Spleen (tissue), 11 donors: Measurements from ENCODE around the gene GDF15. TPM values are rescaled to one million over a fixed set of nuclear protein-coding genes. Genes with fewer than 3 reads are reported as not detected.
A peak's percentile ranks its signal among the peaks of the same experiment; 100 is the strongest.

ENCODE experiments used
- DNase-seq: peaks from one replicate; pipeline ENCODE4 v3.0.0-alpha.2; 2020
- H3K27ac ChIP-seq, 8 donors: fragments of 200-600 bp; sonication (generic) in 7 of 8; 1 replicate in 4 of 8; 2 replicates in 4 of 8; pipeline versions ENCODE4 v1.5.0 to v1.8.0; 2016 to 2021; ENCODE audit warnings: inconsistent platforms in 4 of 8, mild to moderate bottlenecking in 4 of 8, moderate library complexity in 1 of 8
- H3K27me3 ChIP-seq, 7 donors: fragments of 200-600 bp; sonication (generic) in 6 of 7; replicated peaks in 1 of 7; 1 replicate in 4 of 7; 2 replicates in 3 of 7; pipeline versions ENCODE4 v1.5.0 to v1.8.0; 2016 to 2021; ENCODE audit warnings: inconsistent platforms in 3 of 7, mild to moderate bottlenecking in 1 of 7
- H3K36me3 ChIP-seq, 6 donors: fragments of 200-600 bp; sonication (generic) in 5 of 6; 1 replicate in 4 of 6; 2 replicates in 2 of 6; pipeline versions ENCODE4 v1.5.0 to v1.8.0; 2016 to 2021; ENCODE audit warnings: inconsistent platforms in 2 of 6
- H3K4me1 ChIP-seq, 6 donors: fragments of 200-600 bp; sonication (generic) in 5 of 6; 1 replicate in 3 of 6; 2 replicates in 3 of 6; pipeline versions ENCODE4 v1.5.0 to v1.8.0; 2016 to 2021; ENCODE audit warnings: inconsistent platforms in 3 of 6
- H3K4me3 ChIP-seq, 8 donors: fragments of 200-600 bp; sonication (generic) in 7 of 8; 1 replicate in 4 of 8; 2 replicates in 4 of 8; pipeline versions ENCODE4 v1.5.0 to v1.8.0; 2016 to 2021; ENCODE audit warnings: inconsistent platforms in 4 of 8, mild to moderate bottlenecking in 4 of 8, moderate library complexity in 2 of 8
- H3K9me3 ChIP-seq, 8 donors: fragments of 200-600 bp; sonication (generic) in 7 of 8; 1 replicate in 4 of 8; 2 replicates in 4 of 8; pipeline versions ENCODE4 v1.5.0 to v1.8.0; 2016 to 2021; ENCODE audit warnings: inconsistent platforms in 4 of 8
- CTCF ChIP-seq, 11 experiments: fragments of 200-600 bp in 7 of 11; fragments of 450-650 bp in 4 of 11; sonication (generic) in 4 of 11; IDR thresholded peaks in 8 of 11; conservative IDR thresholded peaks in 3 of 11; 1 replicate in 7 of 11; 2 replicates in 4 of 11; pipeline versions ENCODE4 v1.4.0 to v1.8.0; 2016 to 2021; ENCODE audit warnings: antibody characterized with exemption in 11 of 11, inconsistent platforms in 4 of 11, mild to moderate bottlenecking in 1 of 11
- POLR2A ChIP-seq, 3 donors: fragments of 450-650 bp; IDR thresholded peaks; one replicate each; pipeline ENCODE4 v1.5.1; 2017; ENCODE audit warnings: antibody characterized with exemption in 3 of 3, mild to moderate bottlenecking in 1 of 3
- POLR2AphosphoS5 ChIP-seq, 3 donors: sonication (generic); formaldehyde crosslinking; IDR thresholded peaks; one replicate each; pipeline ENCODE4 v1.5.1; 2017; ENCODE audit warnings: antibody characterized with exemption in 3 of 3
- WGBS, 5 donors: extraction: QIAGEN DNeasy Blood & Tissue Kit in 3 of 5; methylation state at CpG; one replicate each; pipeline versions ENCODE4 v1.1.5 to v1.1.7; 2013 to 2018; 5-methylcytosine and 5-hydroxymethylcytosine counted together
- intact Hi-C: fragments of 100-400 bp; cut with DNase I; formaldehyde crosslinking; loops from one replicate; pipeline ENCODE4 v1.15.0; 2023; ENCODE audit warnings: low total_unique reads
- polyA plus RNA-seq, 3 donors: library from polyadenylated mRNA; stranded (reverse); fragments of 200-250 nt; gene quantifications; one replicate each; pipeline ENCODE4 v1.2.1, GENCODE V29; 2013
- total RNA-seq, 7 donors: library from RNA; depleted of rRNA in 3 of 7; stranded (reverse); fragments of >200 nt in 3 of 7; fragmentation: NEBNext Ultra II Directional in 4 of 7; extraction: Animal tissue kit (Norgen Biotek cat#: 25700) in 4 of 7; gene quantifications; one replicate each; pipeline versions ENCODE4 v1.1.0 to v1.2.1, GENCODE V29; 2016 to 2021
- donor health status: healthy with polysubstance abuse.
- donor health status: DM: no; HTN: no; CAD: no; lungs with moderate emphysema.
- donor health status: DM: no; HTN: no; CAD: no.
- donor health status: Bipolar disorder and iron deficiency.
- donor health status: healthy.
- donor health status: DM: no; HTN: no; CAD: no.
- donor health status: DM: yes; HTN: yes; CAD: no.

The GDF15 gene
- total and polyA plus RNA-seq, 10 donors = 0.77 to 34.3 (median 4.3) TPM

DNA sequence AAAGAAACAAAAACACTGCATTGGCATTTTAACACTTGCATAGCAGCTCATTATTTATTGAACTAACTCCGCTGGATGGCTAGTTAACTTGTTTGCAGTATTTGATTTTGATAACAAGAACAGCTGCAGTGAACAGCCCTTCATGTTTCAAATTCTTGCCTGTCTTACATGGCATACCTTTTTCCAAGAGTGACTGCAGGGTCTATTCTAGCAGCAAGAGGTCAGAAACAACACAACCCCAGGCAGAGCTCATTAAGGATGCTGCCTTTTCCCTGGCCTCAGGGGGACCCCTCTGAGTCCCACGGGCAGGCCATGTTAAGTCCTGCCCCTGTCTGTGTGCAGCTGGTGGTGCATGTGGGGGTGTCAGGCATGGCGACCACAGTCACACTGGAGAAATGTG is 28.9 kb upstream of the GDF15 start:
- peaks cover 0 to 91% (median 52%) of the 10 kb centered on the region in 6 donors for H3K36me3 ChIP-seq

GRCh38 chr19:18361646-18362045 is 24.3 kb upstream of the GDF15 start:
- peaks cover 0 to 95% (median 45%) of the 10 kb centered on the region in 6 donors for H3K36me3 ChIP-seq
- whole genome bisulfite sequencing, 5 donors = 94 to 97% (median 96%) methylated on average over 8 of the region's 8 CpGs
- TF ChIP-seq CTCF (IDR thresholded peaks at IDR 0.05 in 8 of 11, conservative IDR thresholded peaks at IDR 0.05 in 3 of 11) = no peak
- TF ChIP-seq POLR2A (IDR thresholded peaks at IDR 0.05) = no peak
- no peak for TF ChIP-seq POLR2AphosphoS5 (IDR thresholded peaks at IDR 0.05)

More for the DNA sequence above, 28.9 kb upstream of the GDF15 start:
- TF ChIP-seq POLR2A (IDR thresholded peaks at IDR 0.05) (no peak), POLR2AphosphoS5 (IDR thresholded peaks at IDR 0.05) (peak in 1 of 3 donors; percentile 11), CTCF (IDR thresholded peaks at IDR 0.05 in 8 of 11, conservative IDR thresholded peaks at IDR 0.05 in 3 of 11) (no peak)
- Histone ChIP-seq H3K4me3 (no peak overlapping the region), H3K9me3 (no peaks in the 10 kb centered on the region), H3K4me1 (no peaks in the 10 kb centered on the region), H3K27me3 (no peaks in the 10 kb centered on the region), H3K27ac (no peak overlapping the region)
- intact Hi-C loops = no loop called here
- DNase-seq = no peak
- WGBS, 5 donors = 91 to 99% (median 97%) methylated on average over 3 of the region's 3 CpGs

GRCh38 chr19:18362934-18363542 is 22.9 kb upstream of the GDF15 start:
- Histone ChIP-seq H3K36me3 (peaks cover 0 to 83% (median 32%) of the 10 kb centered on the region in 6 donors), H3K9me3 (no peaks in the 10 kb centered on the region), H3K27me3 (no peaks in the 10 kb centered on the region), H3K4me1 (peaks cover 7 to 36% (median 21%) of the 10 kb centered on the region in 6 donors), H3K4me3 (no peak overlapping the region), H3K27ac (peak overlapping the region in 4 of 8 donors; percentile 74 to 84 (median 82))
- WGBS, 5 donors = 90 to 93% (median 91%) methylated on average over 17 of the region's 17 CpGs
- TF ChIP-seq CTCF (IDR thresholded peaks at IDR 0.05 in 8 of 11, conservative IDR thresholded peaks at IDR 0.05 in 3 of 11) = no peak
- peak in 1 of 3 donors; percentile 15 for TF ChIP-seq POLR2AphosphoS5 (IDR thresholded peaks at IDR 0.05)
- DNase-seq = no peak
- intact Hi-C loops = no loop called here

More at GRCh38 chr19:18361646-18362045, 24.3 kb upstream of the GDF15 start:
- H3K27ac ChIP-seq = no peak overlapping the region
- H3K27me3 ChIP-seq = no peaks in the 10 kb centered on the region
- DNase-seq = no peak
- H3K9me3 ChIP-seq = no peaks in the 10 kb centered on the region
- H3K4me1 ChIP-seq = peaks cover 7 to 36% (median 21%) of the 10 kb centered on the region in 6 donors
- no peak overlapping the region for H3K4me3 ChIP-seq
- intact Hi-C loops = no loop called here

GRCh38 chr19:18363787-18364186 is 22.2 kb upstream of the GDF15 start:
- H3K4me1 ChIP-seq = peaks cover 7 to 36% (median 21%) of the 10 kb centered on the region in 6 donors
- 73 to 84% (median 78%) methylated on average over 6 of the region's 6 CpGs for whole genome bisulfite sequencing, 5 donors
- TF ChIP-seq CTCF (IDR thresholded peaks at IDR 0.05 in 8 of 11, conservative IDR thresholded peaks at IDR 0.05 in 3 of 11) (no peak), POLR2A (IDR thresholded peaks at IDR 0.05) (no peak), POLR2AphosphoS5 (IDR thresholded peaks at IDR 0.05) (no peak)
- H3K27ac ChIP-seq = peak overlapping the region in 5 of 8 donors; percentile 74 to 84 (median 82)
- no peak for DNase-seq
- intact Hi-C loops = no loop called here
- H3K27me3 ChIP-seq = no peaks in the 10 kb centered on the region
- no peaks in the 10 kb centered on the region for H3K9me3 ChIP-seq
- H3K4me3 ChIP-seq = no peak overlapping the region
- peaks cover 0 to 79% (median 29%) of the 10 kb centered on the region in 6 donors for H3K36me3 ChIP-seq
